Stromal cell of bone marrow (primary cell): Measurements from ENCODE around the gene SPPL3.

Source experiments
- DNase-seq: peaks from one replicate; pipeline ENCODE4 v3.0.0-alpha.2; 2012; ENCODE audit warnings: low read depth

The SPPL3 gene

GRCh38 chr12:120721866-120722265 lies 182.3 kb downstream of the SPPL3 start:
- DNase-seq: no peak

GRCh38 chr12:120720987-120721801 lies 183.0 kb downstream of the SPPL3 start:
- DNase-seq: no peak

GRCh38 chr12:120720234-120720986 lies 183.7 kb downstream of the SPPL3 start:
- peak; percentile 75 for DNase-seq

DNA sequence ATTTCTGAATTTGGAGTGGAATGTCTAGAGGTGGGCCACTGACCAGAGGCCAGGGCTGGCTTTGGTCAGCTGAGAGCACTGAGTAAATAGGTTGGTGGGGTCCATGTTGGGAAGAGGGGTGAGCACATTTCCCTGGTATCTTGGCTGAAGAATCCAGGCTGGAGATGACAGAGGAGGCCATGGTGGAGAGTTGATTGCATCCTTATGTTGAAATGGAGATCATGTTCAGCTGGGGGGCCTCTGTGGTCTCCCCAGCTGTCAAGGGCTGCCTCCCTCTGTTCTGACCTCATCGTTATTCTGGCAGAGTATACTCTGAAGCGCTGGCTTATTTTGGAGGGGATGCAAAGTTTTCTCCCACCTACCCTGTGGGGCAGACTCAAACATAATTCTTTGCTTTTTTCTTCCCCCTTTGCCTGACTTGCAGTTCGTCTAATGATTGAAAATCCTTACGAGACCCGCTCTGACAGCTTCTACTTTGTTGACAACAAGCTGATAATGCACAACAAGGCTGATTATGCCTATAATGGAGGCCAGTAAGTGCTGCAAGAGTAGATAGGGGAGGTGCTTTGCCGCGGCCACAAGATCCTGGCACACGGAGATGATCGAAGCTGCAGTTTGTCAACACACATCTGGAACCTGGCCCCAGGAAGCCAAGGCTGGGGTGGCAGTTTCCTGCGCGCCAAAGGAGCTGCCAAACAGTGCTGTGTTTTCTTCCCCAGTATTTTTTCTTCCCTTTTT lies 184.5 kb downstream of the SPPL3 start:
- DNase-seq: no peak

DNA sequence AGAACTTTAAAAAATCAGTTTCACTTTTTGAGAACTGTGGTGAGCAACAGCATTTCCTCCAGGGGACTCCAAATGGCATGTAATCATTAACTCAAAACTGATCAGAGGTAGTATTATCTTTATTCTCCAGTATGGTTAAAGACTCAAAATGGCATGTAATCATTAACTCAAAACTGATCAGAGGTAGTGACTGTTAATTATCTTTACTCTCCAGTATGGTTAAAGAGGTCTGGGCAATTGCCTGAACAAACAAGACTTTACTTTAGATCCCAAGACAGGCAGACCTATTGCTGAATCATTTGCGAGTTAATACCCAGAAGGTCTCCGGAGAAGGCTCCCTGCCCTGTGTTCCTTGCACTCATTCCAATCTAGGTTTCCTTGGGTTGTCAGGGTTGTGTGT lies 185.1 kb downstream of the SPPL3 start:
- no peak for DNase-seq

- DNase-seq: no peak
Observed at GRCh38 chr12:120718055-120718454, 186.1 kb downstream of the SPPL3 start.

GRCh38 chr12:120713861-120714482 lies 190.2 kb downstream of the SPPL3 start:
- peak; percentile 69 for DNase-seq

- no peak for DNase-seq
Observed at GRCh38 chr12:120712610-120713009, 191.5 kb downstream of the SPPL3 start.
